Stimulated activated CD8-positive, alpha-beta memory T cell treated with anti-CD3 and anti-CD28 coated beads, Interleukin-2, amount 100 ng/mL, for 1 hour (primary cell): ENCODE measurements around the gene FBXO44.

Experiments
- DNase-seq, 2 donors: peaks; one replicate each; pipeline ENCODE4 v3.0.0-alpha.2; 2020; ENCODE audit warnings: low read depth in 2 of 2

Gene FBXO44

GRCh38 chr1:11658542-11658941 lies 3.9 kb downstream of the FBXO44 start:
- no peak for DNase-seq

GRCh38 chr1:11659748-11660147 lies 5.1 kb downstream of the FBXO44 start:
- DNase-seq, result no peak

GRCh38 chr1:11661103-11661502 lies 6.4 kb downstream of the FBXO44 start:
- DNase-seq, result no peak

GRCh38 chr1:11664336-11665065 lies 9.8 kb downstream of the FBXO44 start:
- peak; percentile 30 to 40 for DNase-seq

- DNase-seq, result no peak
These were observed 13.8 kb downstream of the FBXO44 start for GRCh38 chr1:11668516-11668915.

- DNase-seq, result no peak
These were observed 16.1 kb downstream of the FBXO44 start for GRCh38 chr1:11670747-11671146.

GRCh38 chr1:11671205-11671543 lies 16.5 kb downstream of the FBXO44 start:
- no peak for DNase-seq

GRCh38 chr1:11671544-11672286 lies 17.0 kb downstream of the FBXO44 start:
- DNase-seq, result no peak

- DNase-seq, result no peak
These were observed 18.6 kb downstream of the FBXO44 start for GRCh38 chr1:11673089-11673769.

GRCh38 chr1:11674488-11674887 lies 19.8 kb downstream of the FBXO44 start:
- no peak for DNase-seq

GRCh38 chr1:11675325-11675724 lies 20.6 kb downstream of the FBXO44 start:
- DNase-seq, result no peak

- DNase-seq, result no peak
These were observed 21.9 kb downstream of the FBXO44 start for GRCh38 chr1:11676386-11677103.

GRCh38 chr1:11678442-11678841 lies 23.8 kb downstream of the FBXO44 start:
- DNase-seq, result no peak

GRCh38 chr1:11680270-11681070 lies 25.8 kb downstream of the FBXO44 start:
- no peak for DNase-seq

GRCh38 chr1:11681071-11681771 lies 26.5 kb downstream of the FBXO44 start, which contains the start of gene MAD2L2:
MAD2L2 (minus strand) TSS chr1:11681148; CDS start chr1:11680601, 547 bp downstream.
- DNase-seq, result peak; percentile 79 to 86

- DNase-seq, result no peak
These were observed 27.7 kb downstream of the FBXO44 start for GRCh38 chr1:11682287-11682771.

- DNase-seq, result no peak
These were observed 28.1 kb downstream of the FBXO44 start for GRCh38 chr1:11682799-11683198.

- no peak for DNase-seq
These were observed 29.4 kb downstream of the FBXO44 start for GRCh38 chr1:11684070-11684469.

- DNase-seq, result no peak
These were observed 30.6 kb downstream of the FBXO44 start for GRCh38 chr1:11685210-11685752.

GRCh38 chr1:11688506-11688905 lies 33.8 kb downstream of the FBXO44 start:
- no peak for DNase-seq
